ENCODE results near the gene APOC1.

Gene APOC1

GRCh38 chr19:44955505-44956439 lies 41.4 kb downstream of the APOC1 start:
- no peak for DNase-seq (ENCODE audit: low read depth)

DNA sequence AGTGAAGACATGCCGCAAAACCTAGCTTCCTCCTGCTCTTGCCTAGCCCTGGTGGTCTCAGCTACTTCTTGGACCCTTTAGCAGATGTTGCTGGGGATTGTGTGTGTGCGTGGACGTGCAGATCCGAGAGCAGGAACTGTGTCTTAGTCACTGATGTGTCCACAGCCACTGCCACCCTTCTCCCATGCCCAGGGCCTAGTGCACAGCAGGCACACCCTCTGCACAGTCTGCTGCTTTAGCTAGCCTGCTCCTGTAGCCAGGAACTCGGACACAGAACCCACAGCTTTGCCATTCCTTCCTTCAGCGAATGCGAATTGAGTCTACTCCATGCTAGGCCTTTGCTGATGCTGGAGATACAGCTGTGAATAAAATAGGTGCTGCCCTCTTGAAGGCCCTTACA lies 43.1 kb downstream of the APOC1 start:
- DNase-seq (ENCODE audit: low read depth): no peak

GRCh38 chr19:44958090-44958489 lies 43.7 kb downstream of the APOC1 start:
- DNase-seq (ENCODE audit: low read depth): no peak

DNA sequence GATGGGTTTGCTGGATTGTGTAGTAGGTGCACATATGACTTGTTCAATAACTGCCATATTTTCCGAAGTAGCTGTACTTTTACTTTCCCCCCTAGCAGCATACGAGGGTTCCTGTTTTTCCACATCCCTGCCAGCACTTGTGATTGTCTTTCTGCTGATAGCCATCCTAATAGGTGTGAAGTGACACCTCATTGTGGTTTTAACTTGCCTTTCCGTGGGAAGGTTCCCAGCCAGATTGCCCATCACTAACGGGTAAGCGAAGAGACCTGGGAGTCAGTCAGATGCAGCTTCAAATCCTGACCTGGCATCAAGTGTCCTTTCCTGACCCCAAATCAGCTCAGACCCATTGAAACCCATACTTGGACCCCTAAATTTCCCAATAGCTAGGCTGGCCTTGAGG lies 45.3 kb downstream of the APOC1 start:
- DNase-seq (ENCODE audit: low read depth): no peak

DNA sequence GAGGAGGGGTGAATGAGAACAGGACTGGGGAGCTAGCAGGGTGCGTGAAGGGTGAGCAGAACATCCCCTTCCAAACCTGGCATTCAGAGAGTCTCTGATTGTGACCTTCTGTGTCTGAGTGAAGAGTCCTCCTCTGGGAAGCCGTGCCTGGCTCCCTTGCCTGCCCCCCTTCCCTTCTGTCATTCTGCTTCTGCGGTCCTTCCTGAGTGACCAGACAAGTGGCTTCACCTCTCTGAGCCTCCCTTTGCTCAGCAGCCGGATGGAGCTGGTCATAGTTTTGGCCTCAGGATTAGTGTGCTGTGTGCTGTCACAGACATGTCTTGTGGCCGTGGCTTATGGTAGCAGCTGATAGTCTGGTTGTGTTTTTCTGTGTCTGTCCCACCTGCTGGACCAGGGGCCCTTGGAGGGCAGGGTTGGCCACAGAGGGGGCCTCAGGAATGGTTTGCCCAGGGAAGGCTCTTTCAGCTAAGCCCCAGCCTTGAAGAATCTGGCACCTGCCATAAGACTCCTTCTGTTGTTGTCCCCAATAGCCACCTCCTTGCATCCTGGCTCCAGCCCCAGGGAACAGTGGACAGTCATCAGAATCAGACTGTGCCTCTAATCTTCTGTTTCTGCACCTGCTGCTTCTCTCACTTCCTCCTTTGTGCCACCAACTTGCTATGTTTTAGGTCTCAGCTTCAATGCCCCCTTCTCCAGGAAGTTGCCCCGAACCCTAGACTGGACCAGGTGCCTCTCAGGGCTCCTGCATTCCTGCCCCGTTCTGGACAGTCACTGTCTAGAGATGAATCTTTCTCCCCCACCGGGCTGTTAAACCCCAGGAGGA lies 46.7 kb downstream of the APOC1 start:
- no peak for DNase-seq (ENCODE audit: low read depth)

- no peak for DNase-seq (ENCODE audit: low read depth)
Measured at GRCh38 chr19:44961821-44962220, 47.4 kb downstream of the APOC1 start.

GRCh38 chr19:44968118-44968517 lies 53.7 kb downstream of the APOC1 start:
- no peak for DNase-seq (ENCODE audit: low read depth)

DNA sequence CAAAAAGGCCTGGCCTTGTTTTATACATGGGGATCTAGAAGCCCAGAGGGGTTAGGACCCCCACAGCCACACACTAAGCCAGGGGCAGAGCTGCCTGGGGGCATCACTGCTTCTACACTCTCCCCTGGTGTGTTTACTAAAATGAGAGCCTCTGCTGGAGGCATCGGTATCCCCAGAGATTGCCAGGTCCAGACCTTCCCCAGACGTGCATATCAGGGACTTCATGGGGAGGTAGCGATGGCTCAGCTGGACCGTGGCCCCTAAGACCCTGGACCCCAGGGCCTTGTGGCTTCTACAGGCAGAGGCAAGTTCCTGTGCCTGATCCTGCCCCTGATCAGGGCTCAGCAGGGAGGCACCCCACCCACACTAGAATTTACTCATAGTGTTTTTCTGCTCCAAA lies 54.3 kb downstream of the APOC1 start:
- no peak for DNase-seq (ENCODE audit: low read depth)

Measured in CMK (cell line).